SK-N-SH (cell line): ENCODE data around the gene LHPP. TPM values are rescaled to one million over a fixed set of nuclear protein-coding genes. Genes with fewer than 3 reads are reported as not detected.

Experiments used
- CTCF ChIA-PET: fragments of 300-600, 350-600 bp; formaldehyde crosslinking; extraction: SDS; loops from one replicate; lab custom pipeline; 2021; lab: Yijun Ruan, JAX
- POLR2A ChIA-PET: fragments of 350-600 bp; sonication (Branson Sonifier 250); formaldehyde crosslinking; extraction: SDS; loops from one replicate; lab custom pipeline; 2020; ENCODE audit warnings: antibody characterized with exemption, inconsistent platforms; lab: Yijun Ruan, JAX
- DNase-seq: peaks from one replicate; pipeline ENCODE4 v3.0.0; 2012
- H2AFZ ChIP-seq: fragments of 200-600 bp; sonication (generic); 2 replicates; pipeline ENCODE4 v1.8.1; 2016; ENCODE audit warnings: antibody characterized with exemption, mild to moderate bottlenecking, low read depth
- H3F3A ChIP-seq: fragments of 200-600 bp; sonication (generic); replicated peaks from 2 replicates; pipeline ENCODE3; 2016; ENCODE audit warnings: antibody characterized with exemption, mild to moderate bottlenecking; ENCODE audit not compliant: insufficient read depth
- H3K27ac ChIP-seq, 2 experiments: fragments of 200-500 bp in 1 of 2; fragments of 200-600 bp in 1 of 2; sonication (Bioruptor generic) in 1 of 2; sonication (generic), shearing (Covaris generic) in 1 of 2; 2 replicates each; pipeline versions ENCODE4 v1.5.1 to v1.6.1; 2014 to 2016; ENCODE audit warnings: low read depth in 2 of 2, inconsistent platforms in 1 of 2, low read length in 1 of 2, mild to moderate bottlenecking in 1 of 2, mixed read lengths in 1 of 2
- H3K27me3 ChIP-seq: fragments of 200-600 bp; sonication (generic), shearing (Covaris generic); 2 replicates; pipeline ENCODE4 v1.6.1; 2016; ENCODE audit warnings: mixed run types; ENCODE audit not compliant: insufficient read depth
- H3K36me3 ChIP-seq, 2 experiments: fragments of 200-500 bp in 1 of 2; fragments of 200-600 bp in 1 of 2; sonication (Bioruptor generic) in 1 of 2; sonication (generic) in 1 of 2; replicated peaks in 1 of 2; 2 replicates each; pipeline versions ENCODE3 to v1.5.1; 2014 to 2016; ENCODE audit warnings: low read length in 1 of 2, mild to moderate bottlenecking in 1 of 2; ENCODE audit not compliant: insufficient read depth in 2 of 2, control insufficient read depth in 1 of 2
- H3K4me1 ChIP-seq, 2 experiments: fragments of 200-500 bp in 1 of 2; fragments of 200-600 bp in 1 of 2; sonication (Bioruptor generic) in 1 of 2; sonication (generic), shearing (Covaris generic) in 1 of 2; 2 replicates each; pipeline versions ENCODE4 v1.5.1 to v1.6.1; 2014 to 2016; ENCODE audit warnings: low read depth in 1 of 2, low read length in 1 of 2, mixed run types in 1 of 2; ENCODE audit not compliant: insufficient read depth in 2 of 2, control insufficient read depth in 1 of 2
- H3K4me2 ChIP-seq: fragments of 200-600 bp; sonication (generic), shearing (Covaris generic); 2 replicates; pipeline ENCODE4 v1.6.1; 2017; ENCODE audit warnings: mixed run types
- H3K4me3 ChIP-seq, 2 experiments: fragments of 200-500 bp in 1 of 2; fragments of 200-600 bp in 1 of 2; sonication (Bioruptor generic) in 1 of 2; sonication (generic), shearing (Covaris generic) in 1 of 2; 2 replicates each; pipeline versions ENCODE4 v1.5.1 to v1.8.1; 2014 to 2016; ENCODE audit warnings: low read depth in 2 of 2, inconsistent platforms in 1 of 2, low read length in 1 of 2, mild to moderate bottlenecking in 1 of 2, mixed read lengths in 1 of 2, moderate library complexity in 1 of 2
- H3K79me2 ChIP-seq: fragments of 200-600 bp; sonication (generic); 2 replicates; pipeline ENCODE4 v1.8.1; 2017; ENCODE audit warnings: mild to moderate bottlenecking; ENCODE audit not compliant: insufficient read depth
- H3K9ac ChIP-seq: fragments of 200-600 bp; sonication (generic); 2 replicates; pipeline ENCODE4 v1.6.1; 2017; ENCODE audit warnings: mixed run types
- H3K9me2 ChIP-seq: fragments of 200-600 bp; sonication (generic); 2 replicates; pipeline ENCODE4 v1.6.1; 2017; ENCODE audit warnings: mixed run types
- H3K9me3 ChIP-seq: fragments of 200-600 bp; sonication (generic); 2 replicates; pipeline ENCODE4 v1.6.1; 2017; ENCODE audit warnings: mixed run types, mild to moderate bottlenecking, moderate library complexity
- H4K20me1 ChIP-seq: fragments of 200-600 bp; sonication (generic); 2 replicates; pipeline ENCODE4 v1.6.1; 2017; ENCODE audit warnings: mild to moderate bottlenecking, mixed run types; ENCODE audit not compliant: insufficient read depth
- CHD2 ChIP-seq: fragments of 150-350 bp; IDR thresholded peaks from 2 replicates; pipeline ENCODE4 v1.6.1; 2018; ENCODE audit warnings: low read length; ENCODE audit not compliant: partially characterized antibody
- ELF1 ChIP-seq: IDR thresholded peaks from 2 replicates; pipeline ENCODE4 v1.4.0; 2012
- FOSL2 ChIP-seq: IDR thresholded peaks from 2 replicates; pipeline ENCODE4 v1.4.0; 2012; ENCODE audit warnings: low read depth, mild to moderate bottlenecking, moderate library complexity, borderline replicate concordance
- FOXJ3 ChIP-seq: sonication (generic); formaldehyde crosslinking; IDR thresholded peaks from 2 replicates; pipeline ENCODE4 v1.5.1; 2020; ENCODE audit warnings: mild to moderate bottlenecking, missing genetic modification reagents
- IRF3 ChIP-seq: fragments of 150-350 bp; IDR thresholded peaks from 2 replicates; pipeline ENCODE4 v1.6.1; 2016; ENCODE audit warnings: mild to moderate bottlenecking, low read depth, low read length
- JUND ChIP-seq: IDR thresholded peaks from 2 replicates; pipeline ENCODE4 v1.4.0; 2012
- MAX ChIP-seq: IDR thresholded peaks from 2 replicates; pipeline ENCODE4 v1.4.0; 2012; ENCODE audit warnings: low read depth
- MEF2A ChIP-seq: IDR thresholded peaks from 2 replicates; pipeline ENCODE4 v1.4.0; 2012; ENCODE audit warnings: low read depth, borderline replicate concordance
- MXI1 ChIP-seq: IDR thresholded peaks from 2 replicates; pipeline ENCODE4 v1.6.1; 2012; ENCODE audit warnings: mild to moderate bottlenecking, low read depth, low read length, improper control_type of control experiment
- NRF1 ChIP-seq: IDR thresholded peaks from 2 replicates; pipeline ENCODE4 v1.6.1; 2012; ENCODE audit warnings: low read depth, mild to moderate bottlenecking, low read length
- PBX3 ChIP-seq: IDR thresholded peaks from 2 replicates; pipeline ENCODE4; 2012
- RAD21 ChIP-seq: IDR thresholded peaks from 2 replicates; pipeline ENCODE4 v1.6.1; 2012; ENCODE audit warnings: mild to moderate bottlenecking, low read length
- REST ChIP-seq: IDR thresholded peaks from 2 replicates; pipeline ENCODE4 v1.6.1; 2012; ENCODE audit warnings: mild to moderate bottlenecking, low read depth, low read length, moderate library complexity
- SIN3A ChIP-seq: IDR thresholded peaks from 2 replicates; pipeline ENCODE4 v1.6.1; 2012; ENCODE audit warnings: low read depth, mild to moderate bottlenecking, low read length, moderate library complexity, borderline replicate concordance
- SMC3 ChIP-seq: IDR thresholded peaks from 2 replicates; pipeline ENCODE4 v1.6.1; 2012; ENCODE audit warnings: low read depth, low read length, improper control_type of control experiment
- TCF12 ChIP-seq: IDR thresholded peaks from 2 replicates; pipeline ENCODE4 v1.4.0; 2012
- TEAD4 ChIP-seq: IDR thresholded peaks from 2 replicates; pipeline ENCODE4 v1.4.0; 2012; ENCODE audit warnings: mild to moderate bottlenecking, borderline replicate concordance; ENCODE audit not compliant: insufficient read depth
- USF1 ChIP-seq: IDR thresholded peaks from 2 replicates; pipeline ENCODE4 v1.4.0; 2012; ENCODE audit warnings: low read depth, borderline replicate concordance
- ZBTB33 ChIP-seq: IDR thresholded peaks from 2 replicates; pipeline ENCODE4 v1.4.0; 2012; ENCODE audit warnings: low read depth, borderline replicate concordance
- WGBS: methylation state at CpG from one replicate; pipeline ENCODE4 v1.1.6; 2017; ENCODE audit warnings: low lambda C conversion rate; 5-methylcytosine and 5-hydroxymethylcytosine counted together
- polyA plus RNA-seq, 3 experiments: library from polyadenylated mRNA; depleted of rRNA; stranded (reverse); fragments of >200 nt; gene quantifications; 2 replicates each; pipeline ENCODE4 v1.2.3, GENCODE V29; 2012

LHPP gene
- polyA plus RNA-seq, 1 of the 3 experiments (the other 2 are of a cell fraction), result 29.8 TPM

- TF ChIP-seq NRF1 (no peak), MXI1 (no peak), SMC3 (no peak), CHD2 (no peak), RAD21 (no peak), IRF3 (no peak), REST (no peak), SIN3A (no peak), FOXJ3 (CRISPR knock-in tag) (no peak), TEAD4 (no peak), MEF2A (no peak), MAX (no peak), JUND (no peak), FOSL2 (no peak), PBX3 (no peak), ELF1 (no peak), ZBTB33 (no peak), USF1 (no peak), TCF12 (no peak)
- Histone ChIP-seq H2AFZ (no peak overlapping the region), H3K9me2 (no peaks in the 10 kb centered on the region), H3K27me3 (no peaks in the 10 kb centered on the region), H3K9ac (no peak overlapping the region), H3K9me3 (no peaks in the 10 kb centered on the region), H3K4me1 (no peaks in the 10 kb centered on the region; a peak in 1 of 4 replicates), H3K4me3 (no peak overlapping the region), H3K27ac (no peak overlapping the region), H3K79me2 (no peaks in the 10 kb centered on the region), H4K20me1 (no peaks in the 10 kb centered on the region), H3K36me3 (no peaks in the 10 kb centered on the region), H3F3A (no peaks in the 10 kb centered on the region), H3K4me2 (no peak overlapping the region)
- POLR2A ChIA-PET, result no interaction called here
- DNase-seq, result no peak
- 85% methylated on average over 6 of the region's 9 CpGs for WGBS
- CTCF ChIA-PET, result interaction anchor here (0.6 kb wide), 1 partner anchor 13 kb away, joined by 3 read pairs; no protein-coding TSS in a partner anchor
These were observed 56.3 kb downstream of the LHPP start for GRCh38 chr10:124517931-124518330.
